Fibroblast of mammary gland (primary cell): ENCODE results near the gene RGL3.

Experiments used
- DNase-seq: peaks from one replicate; pipeline ENCODE4 v3.0.0-alpha.2; 2010; ENCODE audit warnings: low read depth
- H3K4me3 ChIP-seq: 2 replicates; pipeline ENCODE4 v1.5.1; 2011; ENCODE audit warnings: low read depth, mild to moderate bottlenecking, low read length, moderate library complexity; ENCODE audit not compliant: control insufficient read depth
- TF ChIP-seq, protein P1 (sequence below): conservative IDR thresholded peaks from 2 replicates; pipeline ENCODE4 v1.5.1; 2011; ENCODE audit warnings: low read depth, low read length, inconsistent platforms; ENCODE audit not compliant: control insufficient read depth, insufficient read depth

RGL3 gene

DNA sequence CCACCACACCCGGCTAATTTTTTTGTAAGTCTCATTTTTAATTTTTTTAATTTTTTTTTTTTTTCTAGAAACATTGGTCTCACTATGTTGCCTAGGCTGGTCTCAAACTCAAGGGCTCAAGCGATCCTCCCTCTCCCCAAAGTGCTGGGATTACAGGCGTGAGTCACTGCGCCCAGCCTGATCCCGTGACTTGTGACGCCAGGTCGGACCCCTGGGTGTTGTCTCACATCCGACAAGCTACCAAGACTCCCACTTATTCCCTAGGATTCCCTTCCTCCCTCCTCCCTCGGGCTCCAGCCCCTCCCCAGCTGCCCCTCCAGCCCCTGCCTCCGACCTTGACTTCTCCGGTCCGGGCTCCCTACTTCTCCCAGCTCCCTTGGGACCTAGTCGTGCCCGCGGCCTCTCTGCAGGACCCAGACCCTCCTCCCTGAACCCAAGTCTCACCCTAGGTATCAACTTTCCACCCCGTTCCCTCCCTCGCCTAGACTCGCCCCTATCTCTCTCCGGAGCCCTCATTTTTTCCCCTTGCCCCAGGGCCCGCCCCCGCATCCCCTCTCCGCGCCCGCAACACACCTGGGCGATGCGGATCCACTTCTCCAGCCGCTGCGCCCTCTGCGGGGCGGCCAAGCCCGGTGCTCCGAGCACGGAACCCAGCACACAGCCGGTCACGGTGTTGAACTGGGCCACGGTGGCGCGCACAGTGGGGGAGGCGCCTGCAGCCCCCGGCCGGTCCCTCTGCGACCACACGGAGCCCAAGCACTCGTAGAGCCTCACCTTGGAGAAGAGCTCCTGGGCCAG lies 13.1 kb downstream of the RGL3 start:
- H3K4me3 ChIP-seq: no peak overlapping the region
- TF ChIP-seq, protein P1, sequence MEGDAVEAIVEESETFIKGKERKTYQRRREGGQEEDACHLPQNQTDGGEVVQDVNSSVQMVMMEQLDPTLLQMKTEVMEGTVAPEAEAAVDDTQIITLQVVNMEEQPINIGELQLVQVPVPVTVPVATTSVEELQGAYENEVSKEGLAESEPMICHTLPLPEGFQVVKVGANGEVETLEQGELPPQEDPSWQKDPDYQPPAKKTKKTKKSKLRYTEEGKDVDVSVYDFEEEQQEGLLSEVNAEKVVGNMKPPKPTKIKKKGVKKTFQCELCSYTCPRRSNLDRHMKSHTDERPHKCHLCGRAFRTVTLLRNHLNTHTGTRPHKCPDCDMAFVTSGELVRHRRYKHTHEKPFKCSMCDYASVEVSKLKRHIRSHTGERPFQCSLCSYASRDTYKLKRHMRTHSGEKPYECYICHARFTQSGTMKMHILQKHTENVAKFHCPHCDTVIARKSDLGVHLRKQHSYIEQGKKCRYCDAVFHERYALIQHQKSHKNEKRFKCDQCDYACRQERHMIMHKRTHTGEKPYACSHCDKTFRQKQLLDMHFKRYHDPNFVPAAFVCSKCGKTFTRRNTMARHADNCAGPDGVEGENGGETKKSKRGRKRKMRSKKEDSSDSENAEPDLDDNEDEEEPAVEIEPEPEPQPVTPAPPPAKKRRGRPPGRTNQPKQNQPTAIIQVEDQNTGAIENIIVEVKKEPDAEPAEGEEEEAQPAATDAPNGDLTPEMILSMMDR: peak; percentile 20
- peak; percentile 34 for DNase-seq

GRCh38 chr19:11404588-11405222 lies 14.4 kb downstream of the RGL3 start:
- no peak overlapping the region for H3K4me3 ChIP-seq
- no peak for DNase-seq
- TF ChIP-seq, protein P1: no peak

DNA sequence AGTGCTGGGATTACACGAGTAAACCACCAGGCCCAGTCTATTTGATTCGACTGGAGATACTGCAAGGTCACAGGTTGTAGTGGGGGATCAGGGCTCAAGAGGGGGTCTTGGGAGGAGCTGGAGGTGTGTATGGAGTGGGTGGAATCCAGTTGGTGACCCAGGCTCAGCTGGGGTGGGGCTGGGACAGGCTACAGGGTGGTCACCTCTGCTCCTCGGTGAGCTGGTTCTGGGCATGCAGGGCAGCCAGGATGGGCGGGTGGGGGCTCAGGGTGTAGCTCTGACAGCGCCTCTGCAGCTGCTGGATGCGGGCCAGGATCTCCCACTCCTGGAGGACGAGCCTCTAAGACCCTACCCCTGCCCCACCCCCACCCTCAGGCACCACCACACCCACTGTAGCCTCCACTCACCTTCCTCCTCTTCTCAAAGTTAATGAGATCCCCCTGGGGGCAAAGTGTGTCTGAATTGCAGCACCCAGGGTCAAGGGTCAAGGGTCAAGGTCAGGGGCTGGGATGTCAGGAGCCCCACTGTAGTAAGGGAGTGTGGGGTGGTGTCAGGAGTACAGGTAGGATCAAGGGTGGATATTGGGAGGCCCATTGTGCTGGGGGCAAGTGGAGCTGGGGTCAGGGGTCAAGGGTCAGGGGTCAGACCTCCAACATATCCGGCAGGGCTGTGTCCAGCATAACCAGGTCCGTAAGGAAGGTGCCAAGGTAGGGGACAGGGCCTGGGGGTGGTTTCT lies 17.1 kb downstream of the RGL3 start:
- H3K4me3 ChIP-seq: no peak overlapping the region
- no peak for DNase-seq
- TF ChIP-seq, protein P1: no peak

DNA sequence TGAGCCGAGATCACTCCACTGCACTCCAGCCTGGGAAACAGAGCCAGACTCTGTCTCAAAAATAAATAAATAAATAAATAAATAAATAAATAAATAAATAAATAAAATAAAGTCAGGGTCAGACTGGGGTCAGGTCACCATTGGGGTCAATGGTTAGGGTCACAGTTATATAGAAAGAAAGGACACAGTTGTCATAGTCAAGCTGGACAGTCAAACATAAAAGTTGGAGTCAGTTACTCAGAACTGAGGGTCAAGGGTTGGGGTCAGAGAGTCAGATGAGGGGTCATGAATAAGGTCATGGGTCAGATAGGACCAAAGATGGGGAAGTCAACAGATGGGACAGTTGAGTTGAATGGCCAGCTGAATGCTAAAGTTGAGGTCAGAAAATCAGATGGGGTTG lies 18.3 kb downstream of the RGL3 start:
- H3K4me3 ChIP-seq: no peak overlapping the region
- TF ChIP-seq, protein P1: no peak
- DNase-seq: no peak

- no peak overlapping the region for H3K4me3 ChIP-seq
- no peak for DNase-seq
- TF ChIP-seq, protein P1: no peak
Observed at GRCh38 chr19:11399667-11400066, 19.4 kb downstream of the RGL3 start.

DNA sequence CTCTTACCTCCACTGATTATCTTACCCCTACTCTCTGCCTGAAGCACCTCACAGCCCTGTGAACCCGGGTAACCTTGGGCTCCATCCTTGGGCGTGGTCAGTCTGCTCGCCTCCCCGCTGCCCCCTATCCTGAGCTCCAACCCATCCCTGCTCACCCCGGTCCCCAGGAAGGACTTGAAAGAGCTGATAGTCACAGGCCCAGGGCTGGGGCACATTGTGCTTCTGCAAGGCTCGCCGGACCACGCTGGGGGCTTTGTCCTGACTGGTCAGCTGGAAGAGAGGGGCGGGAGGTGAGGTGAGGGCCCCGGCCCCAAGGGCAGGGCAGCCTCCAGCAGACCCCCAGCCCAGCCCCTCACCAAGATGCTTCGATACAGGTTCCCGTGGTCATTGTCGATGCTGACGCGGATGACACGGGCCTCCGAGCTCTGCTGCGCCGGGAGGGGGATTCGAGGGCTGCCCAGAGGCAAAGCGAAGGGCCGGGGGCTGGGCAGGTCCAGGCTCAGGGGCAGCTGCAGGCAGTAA lies 22.0 kb downstream of the RGL3 start:
- H3K4me3 ChIP-seq: no peak overlapping the region
- TF ChIP-seq, protein P1: no peak
- no peak for DNase-seq
